K562 (cell line): Measurements from ENCODE around the gene SLC16A12. TPM values are rescaled to one million over a fixed set of nuclear protein-coding genes. Genes with fewer than 3 reads are reported as not detected.

ENCODE experiments used
- ATAC-seq: fragments of 200-7000 bp; cut with Tn5 transposase; 3 replicates; pipeline ENCODE4 v1.9.1; 2020; ENCODE audit warnings: moderate library complexity
- BruUV-seq: library from RNA; stranded (reverse); fragments of 400-500 nt; replicated peaks from 2 replicates; lab custom pipeline; 2021; lab: Mats Ljungman, UMichigan
- CTCF ChIA-PET: fragments of 300-600 bp; formaldehyde crosslinking; extraction: SDS; loops from one replicate; lab custom pipeline; 2021; ENCODE audit warnings: low intra/inter-chr PET ratio; lab: Yijun Ruan, JAX
- POLR2A ChIA-PET: fragments of 300-600, 350-650 bp; sonication (Branson Sonifier 250); formaldehyde crosslinking; extraction: SDS; loops from one replicate; lab custom pipeline; 2021; ENCODE audit warnings: antibody characterized with exemption, inconsistent platforms; lab: Yijun Ruan, JAX
- DNase-seq, 4 experiments: peaks; one replicate each; pipeline versions ENCODE4 v3.0.0 to v3.0.0-alpha.2; 2011 to 2018; ENCODE audit warnings: low spot score in 3 of 4, mixed read lengths in 3 of 4; ENCODE audit errors: extremely low read depth in 1 of 4
- FAIRE-seq: peaks from 2 replicates; lab custom pipeline; 2011; peaks lifted over from hg19 to GRCh38; lab: Jason Lieb, UNC
- H2AFZ ChIP-seq: 2 replicates; pipeline ENCODE4 v1.6.0; 2011; ENCODE audit warnings: low read depth, low read length, control low read depth, inconsistent platforms
- H3K27ac ChIP-seq: fragments of 200-600 bp; 3 replicates; pipeline ENCODE4 v1.8.0; 2011; ENCODE audit warnings: low read depth, mild to moderate bottlenecking, control low read depth, inconsistent platforms, low read length, moderate library complexity, mixed read lengths; ENCODE audit errors: extremely low read depth
- H3K27me3 ChIP-seq, 2 experiments: fragments of 300-600 bp in 1 of 2; 2 replicates in 1 of 2; 3 replicates in 1 of 2; pipeline versions ENCODE4 v1.6.0 to v1.8.0; 2011; ENCODE audit warnings: inconsistent platforms in 2 of 2, low read length in 2 of 2, mild to moderate bottlenecking in 1 of 2, mixed read lengths in 1 of 2, moderate library complexity in 1 of 2; ENCODE audit not compliant: control insufficient read depth in 2 of 2, insufficient read depth in 2 of 2
- H3K36me3 ChIP-seq: fragments of 300-600 bp; 3 replicates; pipeline ENCODE4 v1.8.0; 2011; ENCODE audit warnings: mild to moderate bottlenecking, low read length, inconsistent platforms; ENCODE audit not compliant: control insufficient read depth, insufficient read depth
- H3K4me1 ChIP-seq, 2 experiments: fragments of 200-600 bp in 1 of 2; replicated peaks in 1 of 2; 2 replicates in 1 of 2; 3 replicates in 1 of 2; pipeline versions ENCODE4 v1.5.1 to v1.8.0; 2011; ENCODE audit warnings: inconsistent platforms in 2 of 2, low read length in 2 of 2, mild to moderate bottlenecking in 1 of 2, mixed read lengths in 1 of 2, moderate library complexity in 1 of 2; ENCODE audit not compliant: control insufficient read depth in 2 of 2, insufficient read depth in 2 of 2
- H3K4me2 ChIP-seq: 2 replicates; pipeline ENCODE4 v1.6.1; 2011; ENCODE audit warnings: low read length, control low read depth, inconsistent platforms, mixed read lengths; ENCODE audit not compliant: insufficient read depth
- H3K4me3 ChIP-seq: fragments of 200-600 bp; sonication (generic), shearing (Covaris generic); 2 replicates; pipeline ENCODE4 v1.5.1; 2016; ENCODE audit warnings: control low read depth, inconsistent platforms
- H3K79me2 ChIP-seq: fragments of 200-600 bp; 3 replicates; pipeline ENCODE4 v1.8.0; 2011; ENCODE audit warnings: low read length, inconsistent platforms; ENCODE audit not compliant: control insufficient read depth, insufficient read depth
- H3K9ac ChIP-seq, 2 experiments: 2 replicates each; pipeline versions ENCODE4 v1.6.0 to v1.6.1; 2011; ENCODE audit warnings: low read depth in 2 of 2, low read length in 2 of 2, control low read depth in 1 of 2, inconsistent platforms in 1 of 2, mild to moderate bottlenecking in 1 of 2, mixed read lengths in 1 of 2; ENCODE audit not compliant: insufficient read depth in 1 of 2
- H3K9me1 ChIP-seq: one replicate; pipeline ENCODE4 v1.6.0; 2011; ENCODE audit warnings: inconsistent platforms, mild to moderate bottlenecking, low read length, moderate library complexity; ENCODE audit not compliant: control insufficient read depth, insufficient read depth
- H3K9me3 ChIP-seq: replicated peaks from 2 replicates; pipeline ENCODE4 v1.5.1; 2011; ENCODE audit warnings: low read depth, low read length, inconsistent platforms; ENCODE audit not compliant: control insufficient read depth, insufficient read depth
- H4K20me1 ChIP-seq: replicated peaks from 2 replicates; pipeline ENCODE4 v1.6.1; 2011; ENCODE audit warnings: low read length, inconsistent platforms, mixed read lengths; ENCODE audit not compliant: control insufficient read depth, insufficient read depth
- ARHGAP35 ChIP-seq: fragments of 450-650 bp; IDR thresholded peaks from 2 replicates; pipeline ENCODE4 v1.6.1; 2018; ENCODE audit not compliant: partially characterized antibody
- ATF6 ChIP-seq: sonication (generic); formaldehyde crosslinking; IDR thresholded peaks from 2 replicates; pipeline ENCODE4 v1.4.0; 2020; ENCODE audit warnings: mild to moderate bottlenecking, missing genetic modification reagents
- FOXA3 ChIP-seq, 2 experiments: fragments of 450-650 bp in 1 of 2; sonication (generic) in 1 of 2; formaldehyde crosslinking; IDR thresholded peaks in 1 of 2; conservative IDR thresholded peaks in 1 of 2; 2 replicates each; pipeline versions ENCODE4 v1.4.0 to v1.8.0; 2020 to 2022; ENCODE audit warnings: mild to moderate bottlenecking in 2 of 2, missing genetic modification reagents in 1 of 2
- GATA2 ChIP-seq: sonication (generic); formaldehyde crosslinking; IDR thresholded peaks from 2 replicates; pipeline ENCODE4 v1.4.0; 2020; ENCODE audit warnings: mild to moderate bottlenecking, missing genetic modification reagents
- HOXB6 ChIP-seq: fragments of 250-450 bp; sonication (Bioruptor Pico); IDR thresholded peaks from 2 replicates; pipeline ENCODE4 v1.5.1; 2022; ENCODE audit warnings: mild to moderate bottlenecking, borderline replicate concordance
- PML ChIP-seq: IDR thresholded peaks from 2 replicates; pipeline ENCODE4 v1.6.1; 2012; ENCODE audit warnings: low read length, inconsistent platforms
- RFX7 ChIP-seq: fragments of 250-450 bp; sonication (Bioruptor Pico); IDR thresholded peaks from 2 replicates; pipeline ENCODE4 v1.5.1; 2021; ENCODE audit warnings: mild to moderate bottlenecking
- RHOXF2B ChIP-seq: fragments of 250-450 bp; sonication (Bioruptor Pico); conservative IDR thresholded peaks from 2 replicates; pipeline ENCODE4 v1.5.1; 2021
- ZBTB7A ChIP-seq: IDR thresholded peaks from 2 replicates; pipeline ENCODE4 v1.6.1; 2011; ENCODE audit warnings: low read depth, mild to moderate bottlenecking, low read length, moderate library complexity, borderline replicate concordance; ENCODE audit not compliant: control insufficient read depth
- ZNF444 ChIP-seq: fragments of 250-450 bp; sonication (Bioruptor Pico); IDR thresholded peaks from 2 replicates; pipeline ENCODE4 v1.4.0; 2020; ENCODE audit warnings: mild to moderate bottlenecking, moderate library complexity
- ZNF584 ChIP-seq: fragments of 200-800 bp; sonication (Bioruptor generic); IDR thresholded peaks from 2 replicates; pipeline ENCODE4 v1.6.1; 2016; ENCODE audit warnings: low read depth, mild to moderate bottlenecking, missing genetic modification characterization, missing compliant biosample characterization
- ZNF764 ChIP-seq: fragments of 250-450 bp; sonication (Bioruptor Pico); IDR thresholded peaks from 2 replicates; pipeline ENCODE4 v1.4.0; 2020; ENCODE audit warnings: low read depth, mild to moderate bottlenecking, moderate library complexity
- WGBS: fragments of 100-300 bp; shearing (Covaris generic); methylation state at CpG from one replicate; pipeline ENCODE4 v1.1.6; 2016; ENCODE audit warnings: low coverage, mixed read lengths; ENCODE audit not compliant: insufficient coverage; ENCODE audit errors: missing lambda C conversion rate; 5-methylcytosine and 5-hydroxymethylcytosine counted together
- in situ Hi-C: fragments of 300-500 bp; cut with MboI; formaldehyde crosslinking; loops from 4 replicates; pipeline ENCODE4 v1.15.0; 2018; ENCODE audit warnings: inconsistent platforms, mixed read lengths
- intact Hi-C: fragments of 100-400 bp; cut with micrococcal nuclease; formaldehyde crosslinking; loops from 2 replicates; pipeline ENCODE4 v1.14.2; 2022
- polyA plus RNA-seq, 8 experiments: library from polyadenylated mRNA; depleted of rRNA in 4 of 8; stranded (reverse) in 5 of 8; unstranded in 3 of 8; fragments of >200 nt; fragmentation: Nextera tagmentation in 2 of 8; fragmentation: Illumina TruSeq in 1 of 8; extraction: Ambion mirVana in 2 of 8; extraction: Trizol in 1 of 8; gene quantifications; 2 replicates each; pipeline versions ENCODE4 v1.2.1 to v1.2.3, GENCODE V29; 2011 to 2014; ENCODE audit warnings: inconsistent platforms in 1 of 8, missing spikeins in 1 of 8
- total RNA-seq, 7 experiments: library from RNA; depleted of rRNA in 6 of 7; stranded (reverse); fragments of >200 nt in 6 of 7; fragmentation: Illumina TruSeq in 2 of 7; extraction: Trizol in 2 of 7; gene quantifications; 2 replicates each; pipeline versions ENCODE4 v1.2.1 to v1.2.3, GENCODE V29; 2011 to 2021; ENCODE audit warnings: low replicate concordance in 1 of 7

SLC16A12 gene
- total and polyA plus RNA-seq, 9 of the 15 experiments (the other 6 are each of a cell fraction or from before 2014, with no cell fraction given): not detected

GRCh38 chr10:89534826-89535166 lies 598 bp downstream of the SLC16A12 start:
- intact Hi-C loops: no loop called here
- Histone ChIP-seq H2AFZ (no peak overlapping the region), H3K9me3 (no peaks in the 10 kb centered on the region), H3K9ac (no peak overlapping the region)
- BruUV-seq: no TSS peak
- TF ChIP-seq FOXA3 (CRISPR knock-in tag; conservative IDR thresholded peaks at IDR 0.05 in 1 of 2, IDR thresholded peaks at IDR 0.05 in 1 of 2) (no peak), ZNF444 (CRISPR knock-in tag) (no peak)
- TF ChIP-seq, all 486 proteins: peak for 0
- H3K79me2 ChIP-seq: no peaks in the 10 kb centered on the region
- FAIRE-seq: no peak
- H3K27ac ChIP-seq: no peak overlapping the region
- no peak for DNase-seq
- 2% methylated on average over 7 of the region's 8 CpGs for WGBS
- no peaks in the 10 kb centered on the region for H3K9me1 ChIP-seq
- H3K4me3 ChIP-seq: no peak overlapping the region
- no peak overlapping the region for H3K4me2 ChIP-seq
- H3K36me3 ChIP-seq: no peaks in the 10 kb centered on the region
- peaks cover 0 to 25% of the 10 kb centered on the region in 2 experiments; a peak in 3 of 5 replicates for H3K27me3 ChIP-seq
- ChIA-PET POLR2A (interaction anchor here (0.6 kb wide), 1 partner anchor 170 kb away, joined by 4 read pairs; no protein-coding TSS in a partner anchor), CTCF (no interaction called here)
- in situ Hi-C loops: no loop called here
- no peak for ATAC-seq
- 0 out of 5 replicates have a peak, but pooled peaks cover 0 to 4% of the 10 kb centered on the region in 2 experiments for H3K4me1 ChIP-seq
- H4K20me1 ChIP-seq: no peaks in the 10 kb centered on the region

- H3K36me3 ChIP-seq: no peaks in the 10 kb centered on the region
- ChIA-PET CTCF (no interaction called here), POLR2A (no interaction called here)
- WGBS: 0% methylated on average over 3 of the region's 3 CpGs
- no peak overlapping the region for H2AFZ ChIP-seq
- no peak overlapping the region for H3K27ac ChIP-seq
- peaks cover 0 to 25% of the 10 kb centered on the region in 2 experiments; a peak in 3 of 5 replicates for H3K27me3 ChIP-seq
- H3K4me3 ChIP-seq: no peak overlapping the region
- ATAC-seq: no peak
- no peak overlapping the region for H3K4me2 ChIP-seq
- BruUV-seq: no TSS peak
- no peak for DNase-seq
- no peak overlapping the region for H3K9ac ChIP-seq
- TF ChIP-seq ZBTB7A: no peak
- TF ChIP-seq RFX7: no peak
- TF ChIP-seq ZNF584 (CRISPR knock-in tag): no peak
- no peak for TF ChIP-seq ZNF764
- TF ChIP-seq PML: no peak
- TF ChIP-seq ATF6 (CRISPR knock-in tag): no peak
- no peak for TF ChIP-seq GATA2
- no peak for TF ChIP-seq ARHGAP35
- TF ChIP-seq HOXB6 (CRISPR knock-in tag): no peak
- TF ChIP-seq RHOXF2B (CRISPR knock-in tag): no peak
- H3K4me1 ChIP-seq: 0 out of 5 replicates have a peak, but pooled peaks cover 0 to 4% of the 10 kb centered on the region in 2 experiments
- H3K9me1 ChIP-seq: no peaks in the 10 kb centered on the region
- intact Hi-C loops (no loop called here), in situ Hi-C loops (no loop called here)
- no peaks in the 10 kb centered on the region for H3K79me2 ChIP-seq
- H3K9me3 ChIP-seq: no peaks in the 10 kb centered on the region
- H4K20me1 ChIP-seq: no peaks in the 10 kb centered on the region
- FAIRE-seq: no peak
These were observed 2.9 kb downstream of the SLC16A12 start for GRCh38 chr10:89532476-89532875.
